HepG2 (cell line): Measurements from ENCODE around the gene RABGAP1L. TPM values are rescaled to one million over a fixed set of nuclear protein-coding genes. Genes with fewer than 3 reads are reported as not detected.

Experiments used
- ATAC-seq: fragments of 200-7000 bp; cut with Tn5 transposase; 3 replicates; pipeline ENCODE4 v1.9.1; 2020; ENCODE audit warnings: mild to moderate bottlenecking, moderate library complexity
- BruUV-seq: library from RNA; stranded (reverse); fragments of 400-500 nt; replicated peaks from 2 replicates; lab custom pipeline; 2021; lab: Mats Ljungman, UMichigan
- CTCF ChIA-PET: fragments of 300-600 bp; formaldehyde crosslinking; extraction: SDS; loops from one replicate; lab custom pipeline; 2021; ENCODE audit warnings: low total read pairs, inconsistent platforms, low intra/inter-chr PET ratio; lab: Yijun Ruan, JAX
- POLR2A ChIA-PET: fragments of 350-600 bp; sonication (Branson Sonifier 250); formaldehyde crosslinking; loops from one replicate; lab custom pipeline; 2020; ENCODE audit warnings: antibody characterized with exemption, inconsistent platforms; lab: Yijun Ruan, JAX
- DNase-seq: peaks from one replicate; pipeline ENCODE4 v3.0.0-alpha.2; 2015; ENCODE audit warnings: low spot score
- FAIRE-seq: peaks from 3 replicates; lab custom pipeline; 2011; peaks lifted over from hg19 to GRCh38; lab: Jason Lieb, UNC
- H2AFZ ChIP-seq: one replicate; pipeline ENCODE4 v1.6.1; 2011; ENCODE audit warnings: low read length, inconsistent platforms
- H3K27ac ChIP-seq: fragments of 300-600 bp; 3 replicates; pipeline ENCODE4 v1.8.0; 2011; ENCODE audit warnings: mixed run types, mild to moderate bottlenecking, mixed read lengths, low read length, inconsistent platforms; ENCODE audit not compliant: insufficient read depth; ENCODE audit errors: extremely low read length
- H3K27me3 ChIP-seq, 2 experiments: fragments of 200-600 bp in 1 of 2; 2 replicates in 1 of 2; 3 replicates in 1 of 2; pipeline versions ENCODE4 v1.6.0 to v1.8.0; 2011; ENCODE audit warnings: low read length in 2 of 2, mild to moderate bottlenecking in 2 of 2, moderate library complexity in 2 of 2, inconsistent platforms in 1 of 2; ENCODE audit not compliant: insufficient read depth in 2 of 2, control insufficient read depth in 1 of 2
- H3K36me3 ChIP-seq, 2 experiments: fragments of 200-600 bp in 1 of 2; replicated peaks in 1 of 2; 2 replicates in 1 of 2; 3 replicates in 1 of 2; pipeline versions ENCODE4 v1.5.1 to v1.8.0; 2011; ENCODE audit warnings: low read length in 2 of 2, inconsistent platforms in 1 of 2; ENCODE audit not compliant: insufficient read depth in 2 of 2, control insufficient read depth in 1 of 2
- H3K4me1 ChIP-seq: 2 replicates; pipeline ENCODE4 v1.5.1; 2012; ENCODE audit warnings: low read length, inconsistent platforms; ENCODE audit not compliant: insufficient read depth
- H3K4me2 ChIP-seq: 2 replicates; pipeline ENCODE4 v1.6.0; 2011; ENCODE audit warnings: low read depth, low read length, inconsistent platforms
- H3K4me3 ChIP-seq, 3 experiments: fragments of 200-600 bp in 1 of 3; sonication (generic), shearing (Covaris generic) in 1 of 3; replicated peaks in 1 of 3; 2 replicates each; pipeline ENCODE4 v1.5.1; 2011 to 2016; ENCODE audit warnings: low read length in 3 of 3, inconsistent platforms in 2 of 3, low read depth in 2 of 3, mild to moderate bottlenecking in 2 of 3, control low read depth in 1 of 3, mixed read lengths in 1 of 3; ENCODE audit not compliant: insufficient read depth in 1 of 3
- H3K79me2 ChIP-seq: one replicate; pipeline ENCODE4 v1.6.1; 2011; ENCODE audit warnings: low read length, inconsistent platforms; ENCODE audit not compliant: insufficient read depth
- H3K9ac ChIP-seq: 2 replicates; pipeline ENCODE4 v1.6.0; 2011; ENCODE audit warnings: mild to moderate bottlenecking, low read depth, low read length, inconsistent platforms; ENCODE audit not compliant: insufficient read depth
- H3K9me3 ChIP-seq: 2 replicates; pipeline ENCODE4 v1.5.1; 2012; ENCODE audit warnings: mild to moderate bottlenecking, low read length
- H4K20me1 ChIP-seq: 2 replicates; pipeline ENCODE4 v1.6.0; 2011; ENCODE audit warnings: inconsistent platforms, mild to moderate bottlenecking, low read length, moderate library complexity; ENCODE audit not compliant: insufficient read depth
- CC2D1A ChIP-seq: sonication (generic); formaldehyde crosslinking; IDR thresholded peaks from 2 replicates; pipeline ENCODE4 v1.8.1; 2023; ENCODE audit warnings: mild to moderate bottlenecking, missing genetic modification reagents
- CCDC6 ChIP-seq: sonication (generic); formaldehyde crosslinking; IDR thresholded peaks from 2 replicates; pipeline ENCODE4 v1.8.1; 2022; ENCODE audit warnings: mild to moderate bottlenecking, missing genetic modification reagents, moderate library complexity
- GTF3A ChIP-seq: sonication (generic); formaldehyde crosslinking; conservative IDR thresholded peaks from 2 replicates; pipeline ENCODE4 v1.4.0; 2020; ENCODE audit warnings: mild to moderate bottlenecking, missing genetic modification reagents
- HIVEP1 ChIP-seq: sonication (generic); formaldehyde crosslinking; IDR thresholded peaks from 2 replicates; pipeline ENCODE4 v1.4.0; 2020; ENCODE audit warnings: mild to moderate bottlenecking, missing genetic modification reagents
- KDM2A ChIP-seq: sonication (generic); formaldehyde crosslinking; IDR thresholded peaks from 2 replicates; pipeline ENCODE4 v1.4.0; 2020; ENCODE audit warnings: low read depth, missing genetic modification reagents, borderline replicate concordance
- MIER2 ChIP-seq: IDR thresholded peaks from 2 replicates; pipeline ENCODE4 v1.6.1; 2016; ENCODE audit warnings: missing biosample characterization, missing genetic modification reagents
- RARG ChIP-seq: sonication (generic); formaldehyde crosslinking; IDR thresholded peaks from 2 replicates; pipeline ENCODE4 v1.4.0; 2020; ENCODE audit warnings: low read depth, mild to moderate bottlenecking, missing genetic modification reagents
- ZNF3 ChIP-seq: IDR thresholded peaks from 2 replicates; pipeline ENCODE4 v1.7.0; 2017; ENCODE audit warnings: inconsistent platforms
- ZNF460 ChIP-seq: sonication (generic); formaldehyde crosslinking; IDR thresholded peaks from 2 replicates; pipeline ENCODE4 v1.5.1; 2020; ENCODE audit warnings: missing genetic modification reagents, mild to moderate bottlenecking, borderline replicate concordance
- ZNF570 ChIP-seq: sonication (generic); formaldehyde crosslinking; IDR thresholded peaks from 2 replicates; pipeline ENCODE4 v1.4.0; 2020; ENCODE audit warnings: mild to moderate bottlenecking, missing genetic modification reagents, borderline replicate concordance
- ZNF678 ChIP-seq: sonication (generic); formaldehyde crosslinking; IDR thresholded peaks from 2 replicates; pipeline ENCODE4 v1.4.0; 2020; ENCODE audit warnings: mild to moderate bottlenecking, missing genetic modification reagents
- ZNF761 ChIP-seq: sonication (generic); formaldehyde crosslinking; conservative IDR thresholded peaks from 2 replicates; pipeline ENCODE4 v1.4.0; 2020; ENCODE audit warnings: mild to moderate bottlenecking, missing genetic modification reagents
- WGBS: methylation state at CpG from one replicate; pipeline ENCODE4 v1.1.6; 2017; ENCODE audit warnings: low lambda C conversion rate; 5-methylcytosine and 5-hydroxymethylcytosine counted together
- in situ Hi-C: cut with HindIII; loops from 2 replicates; pipeline ENCODE4 v1.10.0; 2017; ENCODE audit warnings: low pct_unique_long_range_greater_than_20kb; ENCODE audit not compliant: extremely low pct_ligation_motif_present
- intact Hi-C: fragments of 100-400 bp; cut with micrococcal nuclease; formaldehyde crosslinking; loops from one replicate; pipeline ENCODE4 v1.10.0; 2022; ENCODE audit not compliant: unreplicated experiment
- polyA plus RNA-seq, 8 experiments: library from polyadenylated mRNA; depleted of rRNA in 3 of 8; stranded (reverse) in 7 of 8; unstranded in 1 of 8; fragments of >200 nt; fragmentation: Illumina TruSeq in 4 of 8; extraction: Trizol in 4 of 8; gene quantifications; 2 replicates each; pipeline versions ENCODE4 v1.2.1 to v1.2.3, GENCODE V29; 2011 to 2016; ENCODE audit warnings: low read depth in 4 of 8, missing spikeins in 1 of 8, mixed read lengths in 1 of 8; ENCODE audit not compliant: insufficient read depth in 1 of 8
- total RNA-seq, 5 experiments: library from RNA; depleted of rRNA; stranded (reverse); fragments of >200 nt; fragmentation: Illumina TruSeq; extraction: Trizol; gene quantifications; 2 replicates each; pipeline ENCODE4 v1.2.3, GENCODE V29; 2016; ENCODE audit warnings: low read depth in 1 of 5
- TF ChIP-seq, protein P1 (sequence below): sonication (generic); formaldehyde crosslinking; IDR thresholded peaks from 2 replicates; pipeline ENCODE4 v1.4.0; 2020; ENCODE audit warnings: missing genetic modification reagents, mild to moderate bottlenecking, borderline replicate concordance
- TF ChIP-seq, protein P2 (sequence below): IDR thresholded peaks from 2 replicates; pipeline ENCODE4 v1.6.1; 2018; ENCODE audit warnings: missing genetic modification reagents, mild to moderate bottlenecking, missing compliant biosample characterization
- TF ChIP-seq, protein P3 (sequence below): IDR thresholded peaks from 2 replicates; pipeline ENCODE4 v1.6.1; 2012; ENCODE audit warnings: inconsistent platforms

The RABGAP1L gene
- total and polyA plus RNA-seq, 2 of the 13 experiments (the other 11 are each of a cell fraction or from before 2014, with no cell fraction given), result 7.9 to 22.6 TPM

- 65% methylated on average over 1 of the region's 1 CpG for WGBS
- DNase-seq (no peak), FAIRE-seq (no peak), ATAC-seq (no peak)
- H3K9me3 ChIP-seq, result no peaks in the 10 kb centered on the region
- H3K4me2 ChIP-seq, result no peak overlapping the region
- no peak overlapping the region for H3K4me3 ChIP-seq
- no peaks in the 10 kb centered on the region for H4K20me1 ChIP-seq
- intact Hi-C loops, result loop anchor here (5.0 kb wide), 3 partner anchors 44 to 729 kb away; no protein-coding TSS in a partner anchor
- no peak for TF ChIP-seq CC2D1A
- TF ChIP-seq, protein P1, sequence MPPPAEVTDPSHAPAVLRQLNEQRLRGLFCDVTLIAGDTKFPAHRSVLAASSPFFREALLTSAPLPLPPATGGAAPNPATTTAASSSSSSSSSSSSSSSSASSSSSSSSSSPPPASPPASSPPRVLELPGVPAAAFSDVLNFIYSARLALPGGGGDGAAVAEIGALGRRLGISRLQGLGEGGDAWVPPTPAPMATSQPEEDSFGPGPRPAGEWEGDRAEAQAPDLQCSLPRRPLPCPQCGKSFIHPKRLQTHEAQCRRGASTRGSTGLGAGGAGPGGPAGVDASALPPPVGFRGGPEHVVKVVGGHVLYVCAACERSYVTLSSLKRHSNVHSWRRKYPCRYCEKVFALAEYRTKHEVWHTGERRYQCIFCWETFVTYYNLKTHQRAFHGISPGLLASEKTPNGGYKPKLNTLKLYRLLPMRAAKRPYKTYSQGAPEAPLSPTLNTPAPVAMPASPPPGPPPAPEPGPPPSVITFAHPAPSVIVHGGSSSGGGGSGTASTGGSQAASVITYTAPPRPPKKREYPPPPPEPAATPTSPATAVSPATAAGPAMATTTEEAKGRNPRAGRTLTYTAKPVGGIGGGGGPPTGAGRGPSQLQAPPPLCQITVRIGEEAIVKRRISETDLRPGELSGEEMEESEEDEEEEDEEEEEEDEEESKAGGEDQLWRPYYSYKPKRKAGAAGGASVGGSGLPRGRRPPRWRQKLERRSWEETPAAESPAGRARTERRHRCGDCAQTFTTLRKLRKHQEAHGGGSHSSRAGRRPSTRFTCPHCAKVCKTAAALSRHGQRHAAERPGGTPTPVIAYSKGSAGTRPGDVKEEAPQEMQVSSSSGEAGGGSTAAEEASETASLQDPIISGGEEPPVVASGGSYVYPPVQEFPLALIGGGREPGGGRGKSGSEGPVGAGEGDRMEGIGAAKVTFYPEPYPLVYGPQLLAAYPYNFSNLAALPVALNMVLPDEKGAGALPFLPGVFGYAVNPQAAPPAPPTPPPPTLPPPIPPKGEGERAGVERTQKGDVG, result no peak
- H3K4me1 ChIP-seq, result peaks cover 46% of the 10 kb centered on the region
- no peak overlapping the region for H2AFZ ChIP-seq
- no TSS peak for BruUV-seq
- no peak overlapping the region for H3K9ac ChIP-seq
- CTCF ChIA-PET, result no interaction called here
- no peaks in the 10 kb centered on the region; a peak in 2 of 5 replicates for H3K36me3 ChIP-seq
- POLR2A ChIA-PET, result no interaction called here
- peaks cover 14% of the 10 kb centered on the region for H3K79me2 ChIP-seq
- in situ Hi-C loops, result loop anchor here (5.0 to 25.0 kb wide), 2 partner anchors 224 to 734 kb away; no protein-coding TSS in a partner anchor
- H3K27me3 ChIP-seq, result no peaks in the 10 kb centered on the region; a peak in 1 of 5 replicates
- H3K27ac ChIP-seq, result no peak overlapping the region
Observed at GRCh38 chr1:174996476-174996875, 837.2 kb downstream of the RABGAP1L start.

DNA sequence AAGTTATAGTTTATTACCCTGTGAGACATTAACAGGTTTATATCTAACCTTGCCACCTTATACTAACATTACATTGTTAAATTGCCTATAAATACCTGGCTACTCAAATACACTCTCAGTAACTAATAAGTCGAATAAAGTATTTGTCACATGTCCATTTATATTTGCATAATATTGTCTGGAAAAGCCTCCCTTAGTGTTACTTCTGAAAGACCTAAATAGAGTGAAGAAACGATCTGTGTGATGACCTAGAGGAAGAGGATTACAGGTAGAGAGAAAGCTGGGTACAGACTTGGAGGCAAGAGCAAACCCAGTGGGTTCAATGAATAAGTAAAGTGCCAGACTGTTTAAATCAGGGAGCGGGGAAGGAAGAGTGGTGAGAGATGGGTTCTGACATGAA lies 837.7 kb downstream of the RABGAP1L start:
- in situ Hi-C loops, result loop anchor here (5.0 to 25.0 kb wide), 2 partner anchors 225 to 735 kb away; no protein-coding TSS in a partner anchor
- FAIRE-seq (no peak), DNase-seq (no peak), ATAC-seq (no peak)
- intact Hi-C loops, result loop anchor here (5.0 kb wide), 3 partner anchors 45 to 730 kb away; no protein-coding TSS in a partner anchor
- Histone ChIP-seq H3K36me3 (no peaks in the 10 kb centered on the region; a peak in 2 of 5 replicates), H3K9ac (no peak overlapping the region), H3K4me3 (no peak overlapping the region), H3K4me1 (peaks cover 51% of the 10 kb centered on the region), H2AFZ (no peak overlapping the region), H3K79me2 (peaks cover 19% of the 10 kb centered on the region), H3K4me2 (no peak overlapping the region), H4K20me1 (no peaks in the 10 kb centered on the region), H3K27ac (no peak overlapping the region), H3K9me3 (no peaks in the 10 kb centered on the region), H3K27me3 (no peaks in the 10 kb centered on the region; a peak in 1 of 5 replicates)
- no TSS peak for BruUV-seq
- CTCF ChIA-PET, result no interaction called here
- POLR2A ChIA-PET, result no interaction called here
- 95% methylated on average over 3 of the region's 3 CpGs for WGBS
- TF ChIP-seq GTF3A (CRISPR knock-in tag), result no peak
- TF ChIP-seq ZNF3 (CRISPR knock-in tag), result no peak
- TF ChIP-seq, protein P2, sequence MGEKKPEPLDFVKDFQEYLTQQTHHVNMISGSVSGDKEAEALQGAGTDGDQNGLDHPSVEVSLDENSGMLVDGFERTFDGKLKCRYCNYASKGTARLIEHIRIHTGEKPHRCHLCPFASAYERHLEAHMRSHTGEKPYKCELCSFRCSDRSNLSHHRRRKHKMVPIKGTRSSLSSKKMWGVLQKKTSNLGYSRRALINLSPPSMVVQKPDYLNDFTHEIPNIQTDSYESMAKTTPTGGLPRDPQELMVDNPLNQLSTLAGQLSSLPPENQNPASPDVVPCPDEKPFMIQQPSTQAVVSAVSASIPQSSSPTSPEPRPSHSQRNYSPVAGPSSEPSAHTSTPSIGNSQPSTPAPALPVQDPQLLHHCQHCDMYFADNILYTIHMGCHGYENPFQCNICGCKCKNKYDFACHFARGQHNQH (CRISPR knock-in tag), result no peak
- TF ChIP-seq ZNF761 (CRISPR knock-in tag), result no peak
- no peak for TF ChIP-seq ZNF460 (CRISPR knock-in tag)
- TF ChIP-seq, protein P3, sequence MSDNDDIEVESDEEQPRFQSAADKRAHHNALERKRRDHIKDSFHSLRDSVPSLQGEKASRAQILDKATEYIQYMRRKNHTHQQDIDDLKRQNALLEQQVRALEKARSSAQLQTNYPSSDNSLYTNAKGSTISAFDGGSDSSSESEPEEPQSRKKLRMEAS, result no peak
- TF ChIP-seq HIVEP1, result no peak
- TF ChIP-seq CCDC6, result no peak
- TF ChIP-seq KDM2A (CRISPR knock-in tag), result no peak
- TF ChIP-seq RARG (CRISPR knock-in tag), result no peak
- no peak for TF ChIP-seq ZNF570
- TF ChIP-seq MIER2 (CRISPR knock-in tag), result no peak
- TF ChIP-seq ZNF678 (CRISPR knock-in tag), result no peak
